T-helper 1 cell treated with Interleukin-12 subunit alpha and Interleukin-12 subunit beta and Interleukin-4 antibody, amounts not matched to agents 30 ng/mL and 1 ng/mL, for 36 hours (primary cell): ENCODE results near the gene AK5. TPM values are rescaled to one million over a fixed set of nuclear protein-coding genes. Genes with fewer than 3 reads are reported as not detected.

Experiments
- intact Hi-C: fragments of 100-400 bp; cut with micrococcal nuclease; formaldehyde crosslinking; loops from one replicate; pipeline ENCODE4 v1.15.1; 2024
- total RNA-seq: library from RNA; stranded (reverse); gene quantifications from 2 replicates; pipeline ENCODE4 v1.2.3, GENCODE V29; 2022

AK5 gene
- total RNA-seq, 1 donor from 2014 or later = 0.34 TPM

- intact Hi-C loops = loop anchor here (2.0 to 5.0 kb wide), 5 partner anchors 29 to 1132 kb away; partner anchors contain the start of gene ZZZ3
Measured at GRCh38 chr1:77283701-77284425, 2.0 kb downstream of the AK5 start.

- intact Hi-C loops = no loop called here
Measured at GRCh38 chr1:77287535-77287934, 5.7 kb downstream of the AK5 start.

GRCh38 chr1:77288275-77288674 lies 6.5 kb downstream of the AK5 start:
- intact Hi-C loops = no loop called here

DNA sequence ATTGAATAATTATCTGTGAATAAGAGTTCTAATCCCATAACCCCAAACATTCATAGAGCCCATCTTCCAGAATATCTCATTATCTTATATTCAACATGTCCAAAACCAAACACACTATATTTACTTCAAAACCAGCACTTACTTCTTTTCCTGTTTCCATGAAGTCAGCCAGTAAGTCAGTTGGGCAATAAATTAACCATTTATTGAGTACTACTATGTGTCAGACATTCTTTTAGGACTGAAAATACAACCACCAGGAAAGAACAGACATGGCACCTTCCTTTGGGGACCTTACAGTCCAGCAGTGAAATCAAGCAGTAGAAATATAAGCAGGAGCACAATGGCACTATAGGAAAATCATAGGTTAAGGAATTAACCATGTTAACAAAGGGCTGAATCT lies 8.8 kb downstream of the AK5 start:
- intact Hi-C loops = no loop called here

- intact Hi-C loops = no loop called here
Measured at GRCh38 chr1:77292551-77292950, 10.7 kb downstream of the AK5 start.

DNA sequence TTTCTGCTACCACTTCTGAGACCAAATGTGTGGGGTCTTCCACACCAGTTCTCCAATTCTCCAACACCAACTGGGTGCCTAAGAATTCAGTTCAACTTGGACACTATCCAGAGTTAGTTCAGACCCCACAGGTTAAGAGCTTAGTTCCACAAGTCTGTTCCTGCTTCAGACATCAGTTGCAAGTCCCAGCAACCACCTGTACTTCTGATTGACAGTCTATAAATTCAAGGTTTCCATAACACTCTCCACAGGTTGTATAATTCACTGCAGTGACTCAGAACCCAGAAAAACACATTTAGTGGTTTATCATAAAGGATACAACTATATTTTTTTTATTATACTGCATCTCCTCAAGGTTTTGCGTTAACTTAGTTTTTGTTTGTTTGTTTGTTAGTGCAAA lies 18.7 kb downstream of the AK5 start:
- intact Hi-C loops = no loop called here

DNA sequence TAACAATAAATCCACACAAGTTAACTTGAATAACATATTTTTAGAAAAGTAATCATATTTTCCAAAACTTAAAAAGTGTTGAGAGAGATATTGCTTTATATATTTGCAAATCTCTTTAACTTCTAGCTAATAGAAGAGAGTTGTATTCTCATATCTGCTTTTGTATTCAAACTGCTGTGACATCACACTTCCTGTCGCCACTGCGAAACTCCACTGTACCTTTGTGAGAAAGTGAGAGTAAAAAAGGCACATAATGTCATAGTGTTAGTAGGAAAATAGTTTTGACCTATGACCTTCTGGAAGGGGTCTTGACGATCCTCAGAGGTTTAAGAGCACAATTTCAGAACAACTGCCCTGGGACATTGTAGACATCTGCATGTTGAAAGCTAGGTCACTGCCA lies 21.6 kb downstream of the AK5 start:
- intact Hi-C loops = no loop called here

DNA sequence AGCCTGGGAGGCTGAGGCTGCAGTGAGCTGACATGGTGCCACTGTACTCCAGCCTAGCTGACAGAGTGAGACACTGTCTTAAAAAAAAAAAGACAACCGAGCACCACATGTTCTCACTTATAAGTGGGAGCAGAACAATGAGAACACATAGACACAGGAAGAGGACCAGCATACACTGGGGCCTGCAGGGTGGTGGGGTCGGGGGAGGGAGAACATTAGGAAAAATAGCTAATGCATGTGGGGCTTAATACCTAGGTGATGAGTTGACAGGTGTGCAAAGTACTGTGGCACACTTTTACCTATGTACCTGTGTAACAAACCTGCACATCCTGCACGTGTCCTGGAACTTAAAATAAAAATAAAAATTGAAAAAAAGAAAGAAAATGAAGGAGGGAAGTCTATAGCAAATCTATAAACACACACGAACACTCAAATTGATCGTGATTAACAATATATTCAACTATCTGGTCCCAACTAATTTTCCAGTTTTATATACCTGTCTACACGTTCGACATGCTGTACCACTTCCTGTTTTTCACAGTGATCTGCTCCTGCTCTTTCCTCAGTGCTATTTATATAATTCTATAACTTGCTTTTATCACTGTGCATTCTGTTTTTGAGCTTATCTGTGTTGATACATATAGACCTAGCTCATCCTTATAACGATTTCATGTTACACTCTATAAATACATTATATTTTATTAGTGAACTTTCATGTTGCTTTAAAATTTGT lies 27.2 kb downstream of the AK5 start:
- intact Hi-C loops = no loop called here

GRCh38 chr1:77310924-77311323 lies 29.1 kb downstream of the AK5 start:
- intact Hi-C loops = loop anchor here (5.0 kb wide), 1 partner anchor 164 kb away; no protein-coding TSS in a partner anchor

DNA sequence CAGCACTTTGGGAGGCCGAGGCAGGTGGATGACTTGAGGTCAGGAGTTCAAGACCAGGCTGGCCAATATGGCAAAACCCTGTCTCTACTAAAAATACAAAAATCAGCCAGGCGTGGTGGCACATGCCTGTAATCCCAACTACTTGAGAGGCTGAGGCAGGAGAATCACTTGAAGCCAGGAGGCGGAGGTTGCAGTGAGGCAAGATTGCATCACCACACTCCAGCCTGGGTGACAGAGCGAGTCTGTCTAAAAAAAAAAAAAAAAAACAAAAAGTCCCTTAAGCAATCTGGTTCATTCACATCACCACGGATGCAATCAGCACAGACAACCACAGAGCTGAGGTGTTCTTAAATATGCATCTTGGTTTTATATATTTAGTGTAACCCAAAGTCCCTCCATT lies 30.5 kb downstream of the AK5 start:
- intact Hi-C loops = loop anchor here (2.0 to 5.0 kb wide), 2 partner anchors 30 to 165 kb away; partner anchors contain the start of gene AK5

GRCh38 chr1:77313491-77313890 lies 31.7 kb downstream of the AK5 start:
- intact Hi-C loops = loop anchor here (1.0 to 5.0 kb wide), 4 partner anchors 31 to 1159 kb away; partner anchors contain the start of genes AK5 and PIGK

DNA sequence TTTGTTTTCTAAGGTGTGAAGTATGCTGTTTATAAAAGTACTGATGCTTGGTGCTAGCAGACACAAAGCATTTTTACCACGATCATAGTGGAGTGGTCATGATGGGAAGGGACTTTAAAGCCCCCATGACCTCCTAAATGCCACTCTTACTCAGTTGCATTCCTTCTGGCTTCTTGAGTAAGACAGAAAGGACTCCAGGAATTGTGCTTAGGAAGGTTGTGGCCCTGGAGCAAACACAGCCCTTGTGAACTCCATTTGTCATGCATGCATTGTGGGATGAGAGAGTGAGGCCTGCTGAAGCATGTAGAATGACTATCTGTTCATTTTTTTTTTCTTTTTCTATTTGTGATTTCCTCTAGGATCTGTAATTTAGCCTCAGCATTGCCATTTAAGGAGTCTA lies 34.2 kb downstream of the AK5 start:
- intact Hi-C loops = no loop called here

GRCh38 chr1:77316966-77317365 lies 35.1 kb downstream of the AK5 start:
- intact Hi-C loops = no loop called here

GRCh38 chr1:77319036-77319705 lies 37.4 kb downstream of the AK5 start:
- intact Hi-C loops = no loop called here

GRCh38 chr1:77322061-77322900 lies 40.5 kb downstream of the AK5 start:
- intact Hi-C loops = no loop called here

DNA sequence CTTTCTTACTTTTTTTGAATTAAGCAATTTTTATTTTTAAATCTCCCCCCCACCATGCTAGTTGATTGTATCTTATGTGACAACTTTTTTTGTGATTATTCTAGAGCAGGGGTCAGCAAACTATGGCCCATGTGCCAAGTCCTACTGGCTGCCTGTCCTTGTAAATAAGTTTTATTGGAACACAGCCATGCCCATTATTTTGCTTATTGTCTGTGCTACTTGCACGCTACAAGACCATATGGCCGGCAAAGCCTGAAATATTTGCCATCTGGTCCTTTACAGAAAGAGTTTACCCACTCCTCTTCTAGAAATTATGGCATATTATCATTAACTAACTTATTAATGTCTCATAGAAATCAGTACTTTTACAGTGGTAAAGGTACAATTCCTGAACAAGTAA lies 51.7 kb downstream of the AK5 start:
- intact Hi-C loops = no loop called here

- intact Hi-C loops = no loop called here
Measured at GRCh38 chr1:77336729-77337128, 54.9 kb downstream of the AK5 start.

GRCh38 chr1:77339326-77339725 lies 57.5 kb downstream of the AK5 start:
- intact Hi-C loops = no loop called here

- intact Hi-C loops = no loop called here
Measured at GRCh38 chr1:77341195-77341594, 59.4 kb downstream of the AK5 start.

GRCh38 chr1:77342745-77343144 lies 60.9 kb downstream of the AK5 start:
- intact Hi-C loops = no loop called here

DNA sequence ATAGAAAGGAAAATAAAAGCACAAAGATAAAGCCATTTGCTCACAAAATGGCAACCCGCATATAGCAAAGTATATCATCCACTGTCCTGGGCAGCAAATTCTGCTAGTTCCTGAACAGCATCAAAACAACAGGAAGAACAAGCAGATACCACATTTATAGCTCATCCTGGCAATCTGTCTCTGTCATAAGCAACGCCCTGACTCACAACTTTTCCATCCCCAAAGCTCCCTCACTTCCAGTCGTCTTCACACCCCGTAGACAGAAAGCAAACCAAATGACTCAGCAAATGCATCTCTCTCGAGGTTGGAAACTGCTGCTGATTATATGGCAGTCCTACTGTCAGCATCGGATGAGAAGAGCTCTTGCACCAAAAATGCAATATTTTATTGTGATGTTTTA lies 65.8 kb downstream of the AK5 start:
- intact Hi-C loops = no loop called here
